A549 (cell line): ENCODE data around the gene PRXL2B. TPM values are rescaled to one million over a fixed set of nuclear protein-coding genes. Genes with fewer than 3 reads are reported as not detected.

Experiments used
- ATAC-seq, 2 experiments: fragments of 200-7000 bp in 1 of 2; fragments of >200 bp in 1 of 2; cut with Nextera tagmentation in 1 of 2; cut with Tn5 transposase in 1 of 2; 3 replicates each; pipeline versions ENCODE4 v1.8.0 to v1.9.1; 2018 to 2020; ENCODE audit warnings: mild to moderate bottlenecking in 1 of 2, moderate library complexity in 1 of 2
- CTCF ChIA-PET: fragments of 300-600 bp; sonication (Branson Sonifier 250); formaldehyde crosslinking; extraction: SDS; loops from one replicate; lab custom pipeline; 2021; ENCODE audit warnings: antibody characterized with exemption, inconsistent platforms; lab: Yijun Ruan, JAX
- POLR2A ChIA-PET: fragments of 350-600 bp; formaldehyde crosslinking; extraction: SDS; loops from one replicate; lab custom pipeline; 2021; ENCODE audit warnings: antibody characterized with exemption, inconsistent platforms; lab: Yijun Ruan, JAX
- DNase-seq, 2 experiments: peaks; one replicate each; pipeline versions ENCODE4 v3.0.0 to v3.0.0-alpha.2; 2011 to 2016; ENCODE audit warnings: low read depth in 1 of 2, low spot score in 1 of 2
- FAIRE-seq: peaks from 2 replicates; lab custom pipeline; 2011; peaks lifted over from hg19 to GRCh38; lab: Jason Lieb, UNC
- H3K27ac ChIP-seq, 2 experiments: fragments of >200 bp; sonication (Bioruptor Twin); formaldehyde crosslinking; 3 replicates each; pipeline ENCODE4 v1.5.1; 2016 to 2017
- H3K4me1 ChIP-seq: fragments of >200 bp; sonication (Bioruptor Twin); formaldehyde crosslinking; 3 replicates; pipeline ENCODE4 v1.6.1; 2016
- H3K4me2 ChIP-seq: fragments of >200 bp; sonication (Bioruptor Twin); formaldehyde crosslinking; 3 replicates; pipeline ENCODE4 v1.6.1; 2016
- H3K4me3 ChIP-seq: fragments of >200 bp; sonication (Bioruptor Twin); formaldehyde crosslinking; 3 replicates; pipeline ENCODE4 v1.5.1; 2016
- H3K9me3 ChIP-seq: fragments of >200 bp; sonication (Bioruptor Twin); formaldehyde crosslinking; 3 replicates; pipeline ENCODE4 v1.6.1; 2016
- BHLHE40 ChIP-seq: IDR thresholded peaks from 2 replicates; pipeline ENCODE4 v1.6.1; 2012; ENCODE audit warnings: low read depth, low read length, inconsistent platforms
- EHF ChIP-seq: fragments of 250-450 bp; sonication (Bioruptor Pico); IDR thresholded peaks from 2 replicates; pipeline ENCODE4 v1.5.0; 2020; ENCODE audit warnings: mild to moderate bottlenecking
- EHMT2 ChIP-seq: fragments of 200-600 bp; sonication (generic); IDR thresholded peaks from 2 replicates; pipeline ENCODE4 v1.6.1; 2016; ENCODE audit warnings: antibody characterized with exemption, low read depth, mild to moderate bottlenecking, moderate library complexity
- FOSL2 ChIP-seq, 2 experiments: fragments of 450-650 bp in 1 of 2; fragments of >200 bp in 1 of 2; sonication (Bioruptor Twin) in 1 of 2; formaldehyde crosslinking; IDR thresholded peaks; 2 replicates each; pipeline versions ENCODE4 v1.5.0 to v1.6.1; 2016 to 2020; ENCODE audit warnings: mild to moderate bottlenecking in 1 of 2, moderate library complexity in 1 of 2
- GATA3 ChIP-seq: IDR thresholded peaks from 2 replicates; pipeline ENCODE4 v1.6.1; 2012; ENCODE audit warnings: borderline replicate concordance
- HEYL ChIP-seq: fragments of 250-450 bp; sonication (Bioruptor Pico); IDR thresholded peaks from 2 replicates; pipeline ENCODE4 v1.8.0; 2021; ENCODE audit warnings: mild to moderate bottlenecking, moderate library complexity
- HOXB13 ChIP-seq: fragments of 250-450 bp; sonication (Bioruptor Pico); IDR thresholded peaks from 2 replicates; pipeline ENCODE4 v1.5.0; 2020; ENCODE audit warnings: low read depth, mild to moderate bottlenecking, moderate library complexity
- JUNB ChIP-seq: fragments of >200 bp; sonication (Bioruptor Twin); formaldehyde crosslinking; IDR thresholded peaks from 2 replicates; pipeline ENCODE4 v1.6.1; 2016
- KDM1A ChIP-seq: fragments of 200-600 bp; sonication (generic); IDR thresholded peaks from 2 replicates; pipeline ENCODE4 v1.6.1; 2016; ENCODE audit warnings: low read depth, mild to moderate bottlenecking
- NFE2L2 ChIP-seq: fragments of 150-350 bp; conservative IDR thresholded peaks from 2 replicates; pipeline ENCODE4 v1.6.1; 2014; ENCODE audit warnings: low read length
- NR3C1 ChIP-seq: fragments of >200 bp; sonication (Bioruptor Twin); formaldehyde crosslinking; IDR thresholded peaks from 3 replicates; pipeline ENCODE4 v1.6.1; 2017
- SREBF2 ChIP-seq: fragments of 450-650 bp; IDR thresholded peaks from 2 replicates; pipeline ENCODE4 v1.6.1; 2014; ENCODE audit warnings: mild to moderate bottlenecking, moderate library complexity
- TFCP2L1 ChIP-seq: fragments of 250-450 bp; sonication (Bioruptor Pico); IDR thresholded peaks from 2 replicates; pipeline ENCODE4 v1.5.0; 2021; ENCODE audit warnings: mild to moderate bottlenecking
- ZFP36 ChIP-seq: fragments of 450-650 bp; IDR thresholded peaks from 2 replicates; pipeline ENCODE4 v1.6.1; 2014; ENCODE audit warnings: borderline replicate concordance; ENCODE audit not compliant: partially characterized antibody
- ZNF302 ChIP-seq: fragments of 250-450 bp; sonication (Bioruptor Pico); IDR thresholded peaks from 2 replicates; pipeline ENCODE4 v1.9.0; 2021; ENCODE audit warnings: inconsistent platforms, mild to moderate bottlenecking, moderate library complexity
- WGBS: methylation state at CpG from one replicate; pipeline ENCODE4 v1.1.6; 2017; ENCODE audit errors: missing lambda C conversion rate; 5-methylcytosine and 5-hydroxymethylcytosine counted together
- polyA plus RNA-seq, 4 experiments: library from polyadenylated mRNA; depleted of rRNA in 3 of 4; stranded (reverse); fragments of >200 nt; fragmentation: RNase III in 1 of 4; extraction: RNeasy Plus Mini Kit Qiagen cat#74134 plus additional on column Dnase treatment in 1 of 4; gene quantifications; 2 replicates in 3 of 4; 3 replicates in 1 of 4; pipeline ENCODE4 v1.2.3, GENCODE V29; 2011 to 2017
- TF ChIP-seq, protein P1 (sequence below): fragments of 150-350 bp; IDR thresholded peaks from 2 replicates; pipeline ENCODE4 v1.6.1; 2014; ENCODE audit warnings: low read depth, mild to moderate bottlenecking, low read length
- TF ChIP-seq, protein P2 (sequence below): IDR thresholded peaks from 2 replicates; pipeline ENCODE4 v1.6.1; 2012
- TF ChIP-seq, protein P3 (sequence below): fragments of >200 bp; sonication (Bioruptor Twin); formaldehyde crosslinking; IDR thresholded peaks from 2 replicates; pipeline ENCODE4 v1.6.1; 2016
- TF ChIP-seq, protein P4 (sequence below): fragments of >200 bp; sonication (Bioruptor Twin); formaldehyde crosslinking; IDR thresholded peaks from 3 replicates; pipeline ENCODE4 v1.6.1; 2016
- TF ChIP-seq, protein P5 (sequence below): fragments of 250-450 bp; sonication (Bioruptor Pico); IDR thresholded peaks from 2 replicates; pipeline ENCODE4 v1.5.0; 2021; ENCODE audit warnings: mild to moderate bottlenecking, moderate library complexity, borderline replicate concordance

The PRXL2B gene
- polyA plus RNA-seq, 2 of the 4 experiments (the other 2 are of a cell fraction) = 4.4 to 16.4 TPM

DNA sequence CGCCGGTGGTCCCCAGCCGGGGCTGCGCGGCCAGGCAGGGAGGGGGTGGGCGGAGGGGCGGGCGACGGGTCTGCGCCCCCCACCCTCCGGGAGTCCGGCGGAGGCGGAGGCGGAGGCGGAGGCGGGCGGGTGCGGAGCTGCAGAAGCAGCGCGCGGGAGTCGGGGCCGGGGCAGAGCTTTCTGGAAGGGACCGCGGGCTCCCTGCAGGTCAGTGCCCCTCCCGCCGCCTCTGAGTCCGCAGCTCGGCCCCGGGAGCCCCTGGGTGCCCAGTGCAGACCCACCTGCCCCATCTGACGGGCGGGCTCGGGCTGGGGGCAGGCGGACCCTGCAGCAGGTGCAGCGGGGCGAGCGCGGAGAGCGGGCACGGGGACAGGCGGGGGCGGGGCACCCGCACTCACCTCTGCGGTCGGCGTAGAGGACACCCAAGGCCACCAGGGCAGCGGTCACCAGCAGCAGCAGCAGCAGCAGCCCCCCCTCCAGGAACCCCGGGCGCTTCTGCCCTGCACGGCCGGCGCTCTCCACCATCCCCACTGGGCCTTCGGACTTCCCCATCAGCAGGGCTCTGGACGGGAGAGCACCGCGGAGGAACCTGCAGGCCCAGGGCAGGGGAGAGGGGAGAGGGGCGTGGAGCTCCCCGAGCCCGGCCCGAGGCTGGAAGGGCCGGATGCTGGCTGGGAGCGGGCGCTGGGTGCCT, 42.5 kb downstream of the PRXL2B start:
- Histone ChIP-seq H3K4me2 (peak overlapping the region; percentile 45; the same call in 2 of the 3 replicates), H3K4me3 (no peak overlapping the region), H3K9me3 (no peaks in the 10 kb centered on the region), H3K27ac (no peak overlapping the region)
- no peak for FAIRE-seq
- ATAC-seq = peak in 1 of 2 experiments; percentile 42; a peak in 2 of 6 replicates
- CTCF ChIA-PET = interaction anchor here (0.7 kb wide), 1 partner anchor 11 kb away, joined by 3 read pairs; no protein-coding TSS in a partner anchor
- no CpG with 5 or more reads among the region's 64 CpGs for whole genome bisulfite sequencing
- no peak for TF ChIP-seq ZNF302 (CRISPR knock-in tag)
- no peak for TF ChIP-seq ZFP36
- TF ChIP-seq, protein P1, sequence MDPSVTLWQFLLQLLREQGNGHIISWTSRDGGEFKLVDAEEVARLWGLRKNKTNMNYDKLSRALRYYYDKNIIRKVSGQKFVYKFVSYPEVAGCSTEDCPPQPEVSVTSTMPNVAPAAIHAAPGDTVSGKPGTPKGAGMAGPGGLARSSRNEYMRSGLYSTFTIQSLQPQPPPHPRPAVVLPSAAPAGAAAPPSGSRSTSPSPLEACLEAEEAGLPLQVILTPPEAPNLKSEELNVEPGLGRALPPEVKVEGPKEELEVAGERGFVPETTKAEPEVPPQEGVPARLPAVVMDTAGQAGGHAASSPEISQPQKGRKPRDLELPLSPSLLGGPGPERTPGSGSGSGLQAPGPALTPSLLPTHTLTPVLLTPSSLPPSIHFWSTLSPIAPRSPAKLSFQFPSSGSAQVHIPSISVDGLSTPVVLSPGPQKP = no peak
- no peak for TF ChIP-seq NFE2L2
- TF ChIP-seq, protein P2, sequence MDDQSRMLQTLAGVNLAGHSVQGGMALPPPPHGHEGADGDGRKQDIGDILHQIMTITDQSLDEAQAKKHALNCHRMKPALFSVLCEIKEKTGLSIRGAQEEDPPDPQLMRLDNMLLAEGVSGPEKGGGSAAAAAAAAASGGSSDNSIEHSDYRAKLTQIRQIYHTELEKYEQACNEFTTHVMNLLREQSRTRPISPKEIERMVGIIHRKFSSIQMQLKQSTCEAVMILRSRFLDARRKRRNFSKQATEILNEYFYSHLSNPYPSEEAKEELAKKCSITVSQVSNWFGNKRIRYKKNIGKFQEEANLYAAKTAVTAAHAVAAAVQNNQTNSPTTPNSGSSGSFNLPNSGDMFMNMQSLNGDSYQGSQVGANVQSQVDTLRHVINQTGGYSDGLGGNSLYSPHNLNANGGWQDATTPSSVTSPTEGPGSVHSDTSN = no peak
- TF ChIP-seq HOXB13 = no peak
- TF ChIP-seq FOSL2 (IDR thresholded peaks at IDR 0.05) = no peak
- no peak for TF ChIP-seq FOSL2 (CRISPR knock-in tag; IDR thresholded peaks at IDR 0.05)
- TF ChIP-seq, protein P3, sequence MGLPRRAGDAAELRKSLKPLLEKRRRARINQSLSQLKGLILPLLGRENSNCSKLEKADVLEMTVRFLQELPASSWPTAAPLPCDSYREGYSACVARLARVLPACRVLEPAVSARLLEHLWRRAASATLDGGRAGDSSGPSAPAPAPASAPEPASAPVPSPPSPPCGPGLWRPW = no peak
- TF ChIP-seq, all 56 proteins: peak for 0
- no peak for DNase-seq
- POLR2A ChIA-PET = no interaction called here
- no peaks in the 10 kb centered on the region for H3K4me1 ChIP-seq

DNA sequence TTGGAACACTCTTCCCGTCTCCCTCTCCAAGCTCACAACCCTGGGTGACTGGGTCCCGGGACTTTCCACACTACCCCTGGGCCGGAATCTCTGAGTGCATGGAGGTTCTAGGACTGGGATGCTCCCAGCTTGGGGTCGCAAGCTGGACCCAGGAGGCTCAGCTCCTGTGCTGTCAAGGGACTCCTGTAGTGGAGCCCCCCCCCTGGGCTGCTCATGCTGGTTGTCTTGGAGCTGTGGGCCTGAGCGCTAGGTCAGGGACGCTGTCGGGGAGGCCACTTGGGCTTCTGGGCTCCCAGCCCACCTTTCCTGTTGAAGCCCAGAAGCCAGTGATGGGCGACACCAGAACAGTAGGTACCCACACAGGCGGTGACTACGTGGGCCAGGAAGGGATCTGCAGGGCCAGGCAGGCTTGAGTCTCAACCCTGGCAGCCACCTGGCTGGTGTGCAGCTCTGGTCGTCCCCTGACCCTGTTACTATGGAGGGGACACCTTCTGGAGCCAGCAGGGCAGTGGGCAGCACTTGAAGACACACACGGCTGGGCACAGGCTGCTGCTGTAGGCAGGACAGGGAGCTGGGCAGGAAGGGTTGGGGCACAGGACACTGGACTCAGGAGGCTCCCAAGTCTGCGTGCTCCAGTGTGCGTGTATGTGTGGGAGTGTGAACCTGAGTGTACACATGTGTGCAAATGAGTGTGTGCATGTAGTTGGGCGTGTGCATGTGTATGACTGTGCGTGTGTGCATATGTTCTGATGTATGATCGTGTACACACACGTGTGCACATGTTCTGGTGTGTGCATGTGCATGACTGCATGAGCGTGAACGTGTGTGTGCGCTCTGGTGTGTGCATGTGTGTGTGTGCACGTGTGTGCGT, 43.3 kb downstream of the PRXL2B start:
- no peak overlapping the region for H3K4me3 ChIP-seq
- CTCF ChIA-PET = interaction anchor here (0.7 kb wide), 1 partner anchor 10 kb away, joined by 3 read pairs; no protein-coding TSS in a partner anchor
- no peak overlapping the region for H3K4me2 ChIP-seq
- DNase-seq = no peak
- no peaks in the 10 kb centered on the region for H3K4me1 ChIP-seq
- ATAC-seq = no peak; a peak in 1 of 6 replicates
- WGBS = 76% methylated on average over 8 of the region's 23 CpGs
- TF ChIP-seq NR3C1 (no peak), JUNB (no peak), TFCP2L1 (no peak), SREBF2 (no peak), BHLHE40 (no peak), ZFP36 (no peak), HEYL (CRISPR knock-in tag) (no peak), GATA3 (no peak), NFE2L2 (no peak), HOXB13 (no peak), KDM1A (no peak), EHMT2 (no peak), EHF (CRISPR knock-in tag) (no peak)
- TF ChIP-seq, protein P4, sequence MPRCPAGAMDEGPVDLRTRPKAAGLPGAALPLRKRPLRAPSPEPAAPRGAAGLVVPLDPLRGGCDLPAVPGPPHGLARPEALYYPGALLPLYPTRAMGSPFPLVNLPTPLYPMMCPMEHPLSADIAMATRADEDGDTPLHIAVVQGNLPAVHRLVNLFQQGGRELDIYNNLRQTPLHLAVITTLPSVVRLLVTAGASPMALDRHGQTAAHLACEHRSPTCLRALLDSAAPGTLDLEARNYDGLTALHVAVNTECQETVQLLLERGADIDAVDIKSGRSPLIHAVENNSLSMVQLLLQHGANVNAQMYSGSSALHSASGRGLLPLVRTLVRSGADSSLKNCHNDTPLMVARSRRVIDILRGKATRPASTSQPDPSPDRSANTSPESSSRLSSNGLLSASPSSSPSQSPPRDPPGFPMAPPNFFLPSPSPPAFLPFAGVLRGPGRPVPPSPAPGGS = no peak
- TF ChIP-seq, protein P5, sequence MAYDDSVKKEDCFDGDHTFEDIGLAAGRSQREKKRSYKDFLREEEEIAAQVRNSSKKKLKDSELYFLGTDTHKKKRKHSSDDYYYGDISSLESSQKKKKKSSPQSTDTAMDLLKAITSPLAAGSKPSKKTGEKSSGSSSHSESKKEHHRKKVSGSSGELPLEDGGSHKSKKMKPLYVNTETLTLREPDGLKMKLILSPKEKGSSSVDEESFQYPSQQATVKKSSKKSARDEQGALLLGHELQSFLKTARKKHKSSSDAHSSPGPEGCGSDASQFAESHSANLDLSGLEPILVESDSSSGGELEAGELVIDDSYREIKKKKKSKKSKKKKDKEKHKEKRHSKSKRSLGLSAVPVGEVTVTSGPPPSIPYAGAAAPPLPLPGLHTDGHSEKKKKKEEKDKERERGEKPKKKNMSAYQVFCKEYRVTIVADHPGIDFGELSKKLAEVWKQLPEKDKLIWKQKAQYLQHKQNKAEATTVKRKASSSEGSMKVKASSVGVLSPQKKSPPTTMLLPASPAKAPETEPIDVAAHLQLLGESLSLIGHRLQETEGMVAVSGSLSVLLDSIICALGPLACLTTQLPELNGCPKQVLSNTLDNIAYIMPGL (CRISPR knock-in tag) = no peak
- TF ChIP-seq, protein P1 = no peak
- H3K27ac ChIP-seq = no peak overlapping the region
- FAIRE-seq = no peak
- POLR2A ChIA-PET = no interaction called here
- H3K9me3 ChIP-seq = no peaks in the 10 kb centered on the region
